Medulla oblongata (tissue), 1 donor: ENCODE results near the gene TTBK1.

Experiments used
- DNase-seq: peaks from one replicate; pipeline ENCODE4 v3.0.0-alpha.2; 2015; ENCODE audit errors: extremely low spot score

The TTBK1 gene

GRCh38 chr6:43271944-43272343 is 28.7 kb downstream of the TTBK1 start:
- no peak for DNase-seq

DNA sequence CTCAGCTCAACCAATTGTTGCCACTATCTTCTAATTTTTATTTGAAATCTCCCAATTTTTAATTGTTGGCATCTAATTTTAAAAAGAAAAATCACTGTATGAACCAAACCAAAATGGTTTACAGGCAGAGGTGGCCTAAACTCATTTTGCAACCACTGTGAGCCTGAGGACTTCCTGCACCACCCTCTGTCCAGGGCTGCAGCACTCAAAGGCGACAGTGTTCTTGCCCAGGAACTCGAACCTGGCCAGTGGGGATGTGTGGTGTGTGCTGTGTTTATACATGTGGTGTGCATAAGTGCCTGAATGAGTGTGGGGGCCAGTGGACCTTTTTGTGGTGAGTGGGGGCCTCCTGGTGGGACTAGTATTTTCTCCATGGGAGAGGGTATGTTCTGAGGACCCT is 30.4 kb downstream of the TTBK1 start:
- no peak for DNase-seq

GRCh38 chr6:43274127-43274915 is 31.0 kb downstream of the TTBK1 start:
- no peak for DNase-seq

- DNase-seq = no peak
Observed at GRCh38 chr6:43274916-43275597, 31.8 kb downstream of the TTBK1 start.

DNA sequence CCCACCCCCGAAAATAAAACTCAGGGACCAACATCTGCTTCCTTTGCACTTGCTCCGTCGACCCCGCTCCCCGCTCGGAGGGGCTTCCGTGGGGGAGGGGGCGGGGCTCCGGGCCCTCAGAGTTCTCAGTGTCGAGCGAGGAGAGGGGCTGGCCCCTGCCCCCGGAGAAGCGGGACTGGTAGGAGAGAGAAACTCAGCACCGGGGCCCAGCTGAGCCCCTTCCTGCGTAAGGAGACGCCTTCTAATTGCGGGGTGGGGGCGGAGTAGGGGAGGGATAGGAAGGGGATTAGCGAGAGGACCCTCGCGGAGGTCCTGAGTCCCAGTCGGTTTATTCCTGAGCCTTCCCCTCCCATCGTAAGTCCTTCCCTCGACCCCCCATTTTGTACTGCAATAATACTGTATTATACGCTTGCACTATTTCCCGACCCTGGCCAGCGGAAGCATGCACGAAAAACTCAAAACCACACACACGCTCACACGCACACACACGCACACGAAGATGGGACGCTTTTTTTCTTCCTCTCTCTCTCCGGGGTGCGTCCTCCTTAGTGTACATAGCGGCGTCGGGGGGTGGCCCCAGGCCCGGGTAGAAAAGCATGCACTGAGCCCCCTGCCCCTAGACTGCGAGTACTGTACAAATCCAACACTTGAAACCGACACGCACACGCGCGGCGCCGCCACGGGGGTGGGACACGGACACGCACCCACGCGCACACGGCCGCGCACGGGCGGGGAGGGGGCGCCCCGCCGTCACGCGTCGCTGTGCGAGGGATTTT is 32.7 kb downstream of the TTBK1 start:
- no peak for DNase-seq

GRCh38 chr6:43276577-43277305 is 33.5 kb downstream of the TTBK1 start:
- no peak for DNase-seq

GRCh38 chr6:43277306-43277642 is 34.0 kb downstream of the TTBK1 start:
- no peak for DNase-seq

- no peak for DNase-seq
Observed at GRCh38 chr6:43277643-43278523, 34.6 kb downstream of the TTBK1 start.

DNA sequence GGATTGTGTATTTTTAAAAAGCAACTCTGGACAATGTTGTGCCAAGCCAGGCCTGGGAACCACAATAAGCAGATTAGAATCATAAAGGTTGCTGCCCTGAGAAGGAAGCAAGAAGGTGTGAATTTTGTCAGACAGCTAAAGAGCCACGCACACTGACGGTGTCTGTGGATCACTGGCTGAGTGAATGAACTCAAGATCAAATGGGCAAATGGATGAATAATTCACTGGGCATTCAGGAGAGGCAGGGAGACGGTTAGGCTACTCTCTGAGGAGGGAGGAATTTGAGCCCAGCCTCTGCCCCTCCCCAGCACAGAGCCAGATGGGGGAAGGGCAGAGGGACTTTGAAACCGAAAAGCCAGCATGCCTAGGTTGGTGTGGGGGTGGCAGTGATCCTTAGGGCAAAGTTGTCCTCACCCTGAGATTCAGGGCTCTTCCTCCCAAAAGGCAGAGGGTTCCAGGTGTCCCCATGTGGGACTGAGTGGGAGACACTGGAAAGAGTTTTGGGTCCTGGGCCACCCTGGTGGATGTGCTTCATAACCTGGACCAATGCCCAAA is 35.3 kb downstream of the TTBK1 start:
- no peak for DNase-seq

DNA sequence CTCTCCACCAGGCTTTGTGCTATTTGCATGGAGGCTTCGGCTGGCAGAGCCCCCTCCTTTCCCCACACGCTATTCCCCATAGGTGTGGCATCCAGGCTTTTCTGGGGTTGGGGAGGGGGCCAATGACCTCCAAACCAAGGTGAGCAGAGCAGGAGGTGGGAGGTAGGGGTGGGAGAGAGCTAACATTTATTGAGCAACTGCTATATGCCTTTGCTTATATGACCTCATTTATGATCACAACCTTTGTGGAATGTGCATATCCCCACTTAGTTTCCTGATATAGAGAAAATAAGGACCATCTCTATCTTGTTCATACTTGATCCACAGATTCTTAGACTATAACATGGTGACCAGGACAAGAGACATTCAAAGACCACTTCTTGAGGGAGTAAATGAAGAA is 37.0 kb downstream of the TTBK1 start:
- DNase-seq = no peak

DNA sequence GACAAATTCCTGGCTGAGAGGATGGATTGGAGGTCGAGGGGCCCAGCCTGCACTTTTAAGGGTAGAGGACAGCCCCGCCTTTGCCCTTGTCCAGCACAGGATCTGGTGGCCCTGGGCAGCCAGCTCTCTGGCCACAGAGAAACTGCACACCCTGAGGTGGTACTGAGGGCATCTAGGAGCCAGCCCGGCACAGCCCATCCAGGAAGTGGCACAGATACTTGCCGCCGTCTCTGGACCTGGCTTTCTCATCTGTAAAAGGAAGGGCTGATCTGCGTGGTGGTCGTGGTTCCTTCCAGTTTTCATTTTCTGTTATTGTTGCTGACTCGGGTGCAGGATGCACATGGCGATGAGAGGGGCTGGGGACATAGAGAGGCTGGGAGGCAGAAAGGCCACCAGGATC is 38.8 kb downstream of the TTBK1 start:
- no peak for DNase-seq

DNA sequence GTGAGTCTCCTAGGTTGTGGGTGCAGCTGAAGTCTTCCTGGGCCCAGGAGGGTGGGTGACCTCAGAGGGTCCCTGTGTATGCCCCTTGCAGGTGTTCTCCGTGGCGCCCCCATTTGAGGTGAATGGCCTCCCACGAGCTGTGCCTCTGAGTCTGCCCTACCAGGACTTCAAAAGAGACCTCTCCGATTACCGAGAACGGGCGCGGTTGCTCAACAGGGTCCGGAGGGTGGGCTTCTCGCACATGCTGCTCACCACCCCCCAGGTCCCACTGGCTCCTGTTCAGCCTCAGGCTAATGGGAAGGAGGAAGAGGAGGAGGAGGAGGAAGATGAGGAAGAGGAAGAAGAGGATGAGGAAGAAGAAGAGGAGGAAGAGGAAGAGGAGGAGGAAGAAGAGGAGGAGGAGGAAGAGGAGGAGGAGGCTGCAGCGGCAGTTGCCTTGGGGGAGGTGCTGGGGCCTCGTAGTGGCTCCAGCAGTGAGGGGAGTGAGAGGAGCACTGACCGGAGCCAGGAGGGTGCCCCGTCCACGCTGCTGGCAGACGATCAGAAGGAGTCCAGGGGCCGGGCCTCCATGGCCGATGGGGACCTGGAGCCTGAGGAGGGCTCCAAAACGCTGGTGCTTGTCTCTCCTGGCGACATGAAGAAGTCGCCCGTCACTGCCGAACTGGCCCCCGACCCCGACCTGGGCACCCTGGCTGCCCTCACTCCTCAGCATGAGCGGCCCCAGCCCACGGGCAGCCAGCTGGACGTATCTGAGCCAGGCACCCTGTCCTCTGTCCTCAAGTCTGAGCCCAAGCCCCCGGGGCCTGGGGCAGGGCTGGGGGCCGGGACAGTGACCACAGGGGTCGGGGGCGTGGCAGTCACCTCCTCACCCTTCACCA is 39.6 kb downstream of the TTBK1 start:
- DNase-seq = no peak

- no peak for DNase-seq
Observed at GRCh38 chr6:43283514-43283901, 40.2 kb downstream of the TTBK1 start.

DNA sequence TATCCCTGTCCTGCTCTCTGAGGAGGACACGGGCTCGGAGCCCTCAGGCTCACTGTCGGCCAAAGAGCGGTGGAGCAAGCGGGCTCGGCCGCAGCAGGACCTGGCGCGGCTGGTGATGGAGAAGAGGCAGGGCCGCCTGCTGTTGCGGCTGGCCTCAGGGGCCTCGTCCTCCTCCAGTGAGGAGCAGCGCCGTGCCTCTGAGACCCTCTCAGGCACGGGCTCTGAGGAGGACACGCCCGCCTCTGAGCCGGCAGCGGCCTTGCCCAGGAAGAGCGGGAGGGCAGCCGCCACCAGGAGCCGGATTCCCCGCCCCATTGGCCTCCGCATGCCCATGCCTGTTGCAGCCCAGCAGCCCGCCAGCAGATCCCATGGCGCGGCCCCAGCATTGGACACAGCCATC is 40.6 kb downstream of the TTBK1 start:
- no peak for DNase-seq

- DNase-seq = no peak
Observed at GRCh38 chr6:43284991-43285781, 41.9 kb downstream of the TTBK1 start.

GRCh38 chr6:43285832-43286231 is 42.6 kb downstream of the TTBK1 start:
- DNase-seq = no peak

DNA sequence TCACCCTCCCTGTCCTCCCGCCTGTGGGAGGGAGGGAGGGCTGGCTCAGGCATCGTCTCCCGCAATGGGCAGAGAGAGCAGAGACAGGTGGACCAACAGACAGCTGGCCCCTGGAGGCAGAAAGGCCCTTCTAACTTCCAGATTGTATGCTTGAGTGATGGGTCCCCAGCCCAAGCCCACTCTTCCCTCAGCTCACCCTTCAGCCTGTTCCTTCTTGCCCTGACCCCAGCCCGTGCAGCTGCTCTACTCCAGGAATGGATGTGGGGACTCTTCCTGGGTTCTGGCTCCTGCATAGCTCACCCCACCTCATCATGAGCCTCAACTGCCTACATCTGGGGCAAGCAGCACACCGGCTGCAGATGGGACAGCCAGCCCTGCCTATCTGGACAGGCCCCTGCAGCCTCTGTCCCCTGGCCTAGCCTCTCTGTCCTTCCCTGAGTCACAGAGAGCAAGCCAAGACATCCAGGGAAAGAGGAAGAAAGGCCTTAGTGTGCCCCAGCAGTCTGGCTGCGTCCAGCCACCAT is 43.2 kb downstream of the TTBK1 start:
- DNase-seq = no peak

DNA sequence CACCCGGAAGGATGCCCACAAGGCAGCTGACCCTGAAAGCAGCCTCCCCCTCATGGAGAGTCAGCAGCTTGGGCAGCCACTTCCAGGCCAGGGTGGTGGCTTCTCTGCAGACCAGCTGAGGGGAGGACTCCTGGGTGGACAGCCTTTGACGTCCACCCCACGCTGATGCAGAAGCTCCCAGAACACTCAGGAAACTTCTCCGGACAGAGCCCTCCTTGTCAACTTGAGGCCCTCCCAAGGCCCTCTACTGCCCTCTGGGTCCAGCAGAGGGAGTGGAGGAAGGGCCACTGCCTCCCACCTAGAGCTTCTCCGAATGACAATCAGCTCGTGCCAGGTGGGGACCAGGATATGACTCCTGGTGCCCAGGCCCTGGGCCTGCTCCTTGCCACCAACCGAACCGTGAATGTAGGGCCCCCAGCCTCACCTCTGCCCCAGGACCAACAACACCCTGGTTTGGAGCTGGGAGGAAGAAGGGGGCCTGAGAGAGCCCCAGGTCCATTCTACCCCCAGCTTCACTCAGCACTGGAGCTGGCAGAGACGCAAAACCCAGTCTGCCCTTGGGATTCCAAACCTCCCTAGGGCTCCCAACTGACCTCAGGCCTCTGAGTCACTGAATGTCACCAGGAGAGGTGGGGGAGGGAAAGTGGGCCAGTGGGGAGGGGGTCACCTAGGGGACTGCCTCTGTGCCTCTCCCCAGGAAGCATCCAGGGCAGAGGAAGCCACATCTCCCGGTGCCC is 43.9 kb downstream of the TTBK1 start:
- peak; percentile 47 for DNase-seq
